GM10248 (cell line): ENCODE measurements around the gene TTPAL.

ENCODE experiments used
- CTCF ChIA-PET: fragments of 300-600 bp; sonication (Branson Sonifier 250); formaldehyde crosslinking; extraction: SDS; loops from one replicate; lab custom pipeline; 2021; ENCODE audit warnings: antibody characterized with exemption; lab: Yijun Ruan, JAX
- POLR2A ChIA-PET: fragments of 350-650 bp; sonication (Branson Sonifier 250); formaldehyde crosslinking; extraction: SDS; loops from one replicate; lab custom pipeline; 2020; ENCODE audit warnings: antibody characterized with exemption; lab: Yijun Ruan, JAX
- DNase-seq: peaks from one replicate; pipeline ENCODE4 v3.0.0; 2012; ENCODE audit errors: extremely low spot score
- TF ChIP-seq, protein P1 (sequence below): IDR thresholded peaks from 2 replicates; pipeline ENCODE4 v1.5.1; 2012; ENCODE audit warnings: mild to moderate bottlenecking, low read depth; ENCODE audit errors: extremely low read depth, missing control alignments, control extremely low read depth

Gene TTPAL

DNA sequence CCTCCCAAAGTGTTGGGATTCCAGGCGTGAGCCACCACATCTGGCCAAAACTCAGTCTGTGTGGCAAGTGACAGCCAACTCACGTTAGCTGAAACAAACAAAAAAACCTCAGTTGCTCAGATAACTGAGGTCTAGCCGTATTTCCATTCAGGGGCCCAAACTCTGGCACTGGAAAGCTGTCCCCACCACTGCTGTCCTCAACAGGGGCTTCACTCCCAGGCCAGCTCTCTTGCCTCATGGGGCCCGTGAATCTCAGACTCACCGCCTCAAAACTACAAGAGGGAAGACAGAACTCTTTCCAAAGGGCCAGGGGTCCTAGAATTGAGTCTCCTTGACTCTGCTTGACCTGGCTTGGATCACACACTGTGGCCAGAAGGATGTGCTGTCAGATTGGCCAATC, 7.4 kb downstream of the TTPAL start:
- TF ChIP-seq, protein P1, sequence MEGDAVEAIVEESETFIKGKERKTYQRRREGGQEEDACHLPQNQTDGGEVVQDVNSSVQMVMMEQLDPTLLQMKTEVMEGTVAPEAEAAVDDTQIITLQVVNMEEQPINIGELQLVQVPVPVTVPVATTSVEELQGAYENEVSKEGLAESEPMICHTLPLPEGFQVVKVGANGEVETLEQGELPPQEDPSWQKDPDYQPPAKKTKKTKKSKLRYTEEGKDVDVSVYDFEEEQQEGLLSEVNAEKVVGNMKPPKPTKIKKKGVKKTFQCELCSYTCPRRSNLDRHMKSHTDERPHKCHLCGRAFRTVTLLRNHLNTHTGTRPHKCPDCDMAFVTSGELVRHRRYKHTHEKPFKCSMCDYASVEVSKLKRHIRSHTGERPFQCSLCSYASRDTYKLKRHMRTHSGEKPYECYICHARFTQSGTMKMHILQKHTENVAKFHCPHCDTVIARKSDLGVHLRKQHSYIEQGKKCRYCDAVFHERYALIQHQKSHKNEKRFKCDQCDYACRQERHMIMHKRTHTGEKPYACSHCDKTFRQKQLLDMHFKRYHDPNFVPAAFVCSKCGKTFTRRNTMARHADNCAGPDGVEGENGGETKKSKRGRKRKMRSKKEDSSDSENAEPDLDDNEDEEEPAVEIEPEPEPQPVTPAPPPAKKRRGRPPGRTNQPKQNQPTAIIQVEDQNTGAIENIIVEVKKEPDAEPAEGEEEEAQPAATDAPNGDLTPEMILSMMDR = no peak
- CTCF ChIA-PET = interaction anchor here (1.1 kb wide), 1 partner anchor 127 kb away, joined by 3 read pairs; no protein-coding TSS in a partner anchor
- no peak for DNase-seq
- POLR2A ChIA-PET = no interaction called here

GRCh38 chr20:44485078-44485829, 9.6 kb downstream of the TTPAL start:
- no peak for DNase-seq
- ChIA-PET CTCF (interaction anchor here (1.0 kb wide), 1 partner anchor 13 kb away, joined by 3 read pairs; no protein-coding TSS in a partner anchor), POLR2A (no interaction called here)
- TF ChIP-seq, protein P1 = no peak

GRCh38 chr20:44485830-44486198, 10.1 kb downstream of the TTPAL start:
- TF ChIP-seq, protein P1 = no peak
- POLR2A ChIA-PET = no interaction called here
- no peak for DNase-seq
- CTCF ChIA-PET = interaction anchor here (1.0 kb wide), 1 partner anchor 13 kb away, joined by 3 read pairs; no protein-coding TSS in a partner anchor

DNA sequence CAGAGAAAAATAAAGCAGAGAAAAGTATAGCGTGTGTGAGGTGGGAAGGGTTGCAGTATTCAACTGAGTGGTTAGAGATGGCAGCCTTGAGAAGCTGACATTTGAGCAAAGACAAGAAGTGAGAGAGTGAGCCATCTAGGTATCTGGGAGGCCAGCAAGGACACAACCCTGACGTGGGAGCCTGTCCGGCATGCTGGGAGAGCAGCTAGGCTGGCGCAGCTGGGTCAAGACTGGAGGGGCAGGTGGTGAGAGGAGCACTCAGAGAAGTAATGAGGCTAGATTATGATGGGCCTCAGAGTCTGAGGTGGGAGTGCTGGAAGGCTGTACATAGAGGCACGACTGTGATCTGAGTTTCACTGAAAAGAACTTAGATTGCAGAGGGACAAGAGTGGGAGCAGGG, 12.9 kb downstream of the TTPAL start:
- TF ChIP-seq, protein P1 = no peak
- POLR2A ChIA-PET = no interaction called here
- DNase-seq = no peak
- CTCF ChIA-PET = interaction anchor here (1.7 kb wide), 1 partner anchor 21 kb away, joined by 4 read pairs; no protein-coding TSS in a partner anchor

DNA sequence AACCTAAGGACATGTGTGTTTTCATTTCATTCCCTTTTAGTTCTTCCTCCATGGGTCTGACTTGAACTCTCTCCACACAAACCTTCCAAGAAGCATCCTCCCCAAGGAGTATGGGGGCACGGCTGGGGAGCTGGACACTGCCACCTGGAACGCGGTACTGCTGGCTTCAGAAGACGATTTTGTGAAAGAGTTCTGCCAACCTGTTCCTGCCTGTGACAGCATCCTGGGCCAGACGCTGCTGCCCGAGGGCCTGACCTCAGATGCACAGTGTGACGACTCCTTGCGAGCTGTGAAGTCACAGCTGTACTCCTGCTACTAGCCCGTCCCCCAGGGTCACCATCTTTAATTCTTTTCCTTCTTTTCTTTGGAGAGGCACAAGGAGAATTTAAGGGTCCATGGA, 13.5 kb downstream of the TTPAL start:
- TF ChIP-seq, protein P1 = no peak
- DNase-seq = no peak
- POLR2A ChIA-PET = no interaction called here
- CTCF ChIA-PET = interaction anchor here (1.7 kb wide), 1 partner anchor 21 kb away, joined by 4 read pairs; no protein-coding TSS in a partner anchor

DNA sequence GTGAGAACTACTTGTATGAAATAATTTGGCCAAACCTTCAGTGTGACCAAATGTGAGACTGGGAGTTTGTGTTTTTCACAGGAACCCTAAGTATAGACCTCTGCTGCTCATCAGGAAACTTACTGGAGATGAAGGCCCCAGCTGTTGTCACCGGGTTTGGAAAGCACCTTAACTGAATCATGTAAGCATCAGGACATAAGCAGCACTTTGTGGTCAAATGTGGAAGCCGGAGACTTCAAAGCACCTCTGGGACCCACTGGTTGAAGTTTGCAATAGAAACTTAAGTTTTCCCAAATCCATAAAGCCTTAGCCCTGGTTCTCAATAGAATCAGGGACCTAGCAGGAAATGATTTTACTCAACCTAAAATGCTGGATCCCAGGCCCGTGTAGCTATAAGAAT, 14.3 kb downstream of the TTPAL start:
- TF ChIP-seq, protein P1 = no peak
- peak; percentile 43 for DNase-seq
- ChIA-PET POLR2A (no interaction called here), CTCF (no interaction called here)
